ENCODE data around the gene VEPH1.

DNA sequence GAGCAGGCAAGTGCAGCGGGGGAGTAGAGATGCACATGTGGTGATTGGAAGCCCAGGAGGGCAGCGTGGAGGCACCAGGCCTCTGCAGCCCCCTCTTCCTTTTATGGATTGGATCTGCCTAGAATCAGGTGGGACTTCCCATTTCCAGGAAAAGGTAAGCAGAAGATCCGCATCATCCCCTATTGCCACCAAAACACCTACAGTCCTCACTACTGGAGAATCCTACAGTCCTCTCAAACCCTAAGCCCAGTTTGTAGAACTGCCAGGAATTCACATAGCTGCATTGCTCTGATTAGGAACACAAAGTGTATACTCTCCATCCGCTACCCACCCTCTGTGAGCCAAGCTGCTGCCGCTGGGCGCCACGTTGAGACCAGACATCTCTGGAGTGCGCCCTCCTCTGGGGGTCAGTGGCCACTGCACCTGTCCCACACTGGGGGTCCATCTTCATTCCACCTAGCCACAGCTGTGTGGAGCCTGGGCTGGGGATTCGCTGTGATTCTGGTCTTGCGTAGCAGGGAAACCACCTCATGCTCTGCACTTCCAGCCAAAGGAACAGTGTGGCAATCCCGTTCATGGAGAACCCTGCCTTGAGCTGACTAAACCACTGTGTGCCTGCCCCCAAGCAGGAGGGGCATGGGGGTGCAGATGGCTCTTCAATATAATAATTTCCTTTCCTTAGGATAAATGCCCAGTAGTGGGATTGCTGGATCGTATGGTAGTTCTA is 155.5 kb downstream of the VEPH1 start:
- TF ChIP-seq, protein P1, sequence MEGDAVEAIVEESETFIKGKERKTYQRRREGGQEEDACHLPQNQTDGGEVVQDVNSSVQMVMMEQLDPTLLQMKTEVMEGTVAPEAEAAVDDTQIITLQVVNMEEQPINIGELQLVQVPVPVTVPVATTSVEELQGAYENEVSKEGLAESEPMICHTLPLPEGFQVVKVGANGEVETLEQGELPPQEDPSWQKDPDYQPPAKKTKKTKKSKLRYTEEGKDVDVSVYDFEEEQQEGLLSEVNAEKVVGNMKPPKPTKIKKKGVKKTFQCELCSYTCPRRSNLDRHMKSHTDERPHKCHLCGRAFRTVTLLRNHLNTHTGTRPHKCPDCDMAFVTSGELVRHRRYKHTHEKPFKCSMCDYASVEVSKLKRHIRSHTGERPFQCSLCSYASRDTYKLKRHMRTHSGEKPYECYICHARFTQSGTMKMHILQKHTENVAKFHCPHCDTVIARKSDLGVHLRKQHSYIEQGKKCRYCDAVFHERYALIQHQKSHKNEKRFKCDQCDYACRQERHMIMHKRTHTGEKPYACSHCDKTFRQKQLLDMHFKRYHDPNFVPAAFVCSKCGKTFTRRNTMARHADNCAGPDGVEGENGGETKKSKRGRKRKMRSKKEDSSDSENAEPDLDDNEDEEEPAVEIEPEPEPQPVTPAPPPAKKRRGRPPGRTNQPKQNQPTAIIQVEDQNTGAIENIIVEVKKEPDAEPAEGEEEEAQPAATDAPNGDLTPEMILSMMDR (IDR thresholded peaks at IDR 0.05), result no peak
- no peak for TF ChIP-seq POLR2A (IDR thresholded peaks at IDR 0.05)
